GM23338 (cell line): Measurements from ENCODE around the gene ZFYVE26. TPM values are rescaled to one million over a fixed set of nuclear protein-coding genes. Genes with fewer than 3 reads are reported as not detected.
"Not testable (repeated sequence)": the region's sequence is repeated elsewhere in the genome, so short reads cannot be mapped to it uniquely, and the experiment has no call there.

Experiments
- ATAC-seq: fragments of 200-7000 bp; cut with Tn5 transposase; 3 replicates; pipeline ENCODE4 v1.9.1; 2020
- DNase-seq: peaks from one replicate; pipeline ENCODE4 v3.0.0-alpha.2; 2015; ENCODE audit warnings: low spot score
- H2AFZ ChIP-seq: fragments of 200-600 bp; sonication (generic); 2 replicates; pipeline ENCODE4 v1.8.0; 2016; ENCODE audit warnings: antibody characterized with exemption, mild to moderate bottlenecking, moderate library complexity
- H3F3A ChIP-seq: fragments of 200-600 bp; sonication (generic); replicated peaks from 2 replicates; pipeline ENCODE4 v1.8.0; 2017; ENCODE audit warnings: antibody characterized with exemption, mixed run types, low read depth
- H3K27ac ChIP-seq: fragments of 200-600 bp; sonication (generic); 2 replicates; pipeline ENCODE4 v1.6.1; 2016; ENCODE audit warnings: low read depth
- H3K27me3 ChIP-seq: fragments of 200-600 bp; sonication (generic); 2 replicates; pipeline ENCODE4 v1.8.0; 2016; ENCODE audit warnings: mild to moderate bottlenecking, mixed run types, moderate library complexity; ENCODE audit not compliant: insufficient read depth
- H3K36me3 ChIP-seq: fragments of 200-600 bp; sonication (generic); 2 replicates; pipeline ENCODE4 v1.8.0; 2016; ENCODE audit warnings: mild to moderate bottlenecking; ENCODE audit not compliant: insufficient read depth
- H3K4me1 ChIP-seq: fragments of 200-600 bp; sonication (generic); 2 replicates; pipeline ENCODE4 v1.8.0; 2016; ENCODE audit warnings: mild to moderate bottlenecking, moderate library complexity; ENCODE audit not compliant: insufficient read depth
- H3K4me2 ChIP-seq: fragments of 200-600 bp; sonication (generic); 2 replicates; pipeline ENCODE4 v1.7.1; 2017; ENCODE audit warnings: mixed run types
- H3K4me3 ChIP-seq: fragments of 200-600 bp; sonication (generic); 2 replicates; pipeline ENCODE4 v1.6.1; 2016; ENCODE audit warnings: mixed run types
- H3K79me2 ChIP-seq: fragments of 200-600 bp; sonication (generic); replicated peaks from 2 replicates; pipeline ENCODE4 v1.8.0; 2017; ENCODE audit warnings: mild to moderate bottlenecking; ENCODE audit not compliant: insufficient read depth
- H3K9me2 ChIP-seq: fragments of 200-600 bp; sonication (generic); 2 replicates; pipeline ENCODE4 v1.8.0; 2017; ENCODE audit not compliant: insufficient read depth
- H4K20me1 ChIP-seq: fragments of 200-600 bp; sonication (generic); replicated peaks from 2 replicates; pipeline ENCODE4 v1.8.0; 2017; ENCODE audit warnings: mild to moderate bottlenecking; ENCODE audit not compliant: insufficient read depth
- H3K27ac Mint-ChIP-seq: 2 replicates; pipeline ENCODE4 v1.8.0; 2020; ENCODE audit warnings: inconsistent platforms, mild to moderate bottlenecking, moderate library complexity, mixed read lengths
- H3K27me3 Mint-ChIP-seq: 3 replicates; pipeline ENCODE4 v1.8.0; 2022; ENCODE audit warnings: low read depth, mild to moderate bottlenecking, moderate library complexity, mixed read lengths, inconsistent platforms; ENCODE audit not compliant: insufficient read depth, poor library complexity
- H3K36me3 Mint-ChIP-seq: 3 replicates; pipeline ENCODE4 v1.8.0; 2021; ENCODE audit warnings: low read depth, mild to moderate bottlenecking, inconsistent platforms, moderate library complexity, mixed read lengths
- H3K4me1 Mint-ChIP-seq: 3 replicates; pipeline ENCODE4 v1.8.0; 2020; ENCODE audit warnings: mild to moderate bottlenecking, inconsistent platforms, mixed read lengths
- H3K4me3 Mint-ChIP-seq: 3 replicates; pipeline ENCODE4 v1.8.0; 2021; ENCODE audit warnings: moderate library complexity, mild to moderate bottlenecking, inconsistent platforms, mixed read lengths
- H3K9me3 Mint-ChIP-seq: 3 replicates; pipeline ENCODE4 v1.8.0; 2020; ENCODE audit warnings: moderate library complexity, mild to moderate bottlenecking, inconsistent platforms, mixed read lengths
- CREB1 ChIP-seq: fragments of 250-450 bp; sonication (Bioruptor Pico); IDR thresholded peaks from 2 replicates; pipeline ENCODE4 v1.5.0; 2020; ENCODE audit warnings: low read depth, mild to moderate bottlenecking, moderate library complexity
- EZH2 ChIP-seq: fragments of 200-600 bp; sonication (generic); IDR thresholded peaks from one replicate; pipeline ENCODE4 v1.8.0; 2017; ENCODE audit warnings: antibody characterized with exemption, mild to moderate bottlenecking, low read depth; ENCODE audit not compliant: unreplicated experiment
- NANOG ChIP-seq: IDR thresholded peaks from 2 replicates; pipeline ENCODE4 v1.6.1; 2016; ENCODE audit warnings: antibody characterized with exemption, borderline replicate concordance
- POLR2AphosphoS5 ChIP-seq: IDR thresholded peaks from 2 replicates; pipeline ENCODE4 v1.6.1; 2016; ENCODE audit warnings: antibody characterized with exemption, low read depth
- ZNF114 ChIP-seq: fragments of 250-450 bp; sonication (Bioruptor Pico); IDR thresholded peaks from 2 replicates; pipeline ENCODE4 v1.5.0; 2020; ENCODE audit warnings: mild to moderate bottlenecking, moderate library complexity
- ZNF331 ChIP-seq: fragments of 250-450 bp; sonication (Bioruptor Pico); IDR thresholded peaks from 2 replicates; pipeline ENCODE4 v1.5.0; 2020; ENCODE audit warnings: low read depth, mild to moderate bottlenecking, moderate library complexity
- polyA plus RNA-seq: library from polyadenylated mRNA; unstranded; fragments of >200 nt; fragmentation: Nextera tagmentation; extraction: Ambion mirVana; gene quantifications from 2 replicates; pipeline ENCODE4 v1.2.1, GENCODE V29; 2016
- total RNA-seq: library from RNA; depleted of rRNA; stranded (reverse); fragments of >200 nt; shearing (Covaris generic); gene quantifications from 2 replicates; pipeline ENCODE4 v1.2.3, GENCODE V29; 2014
- TF ChIP-seq, protein P1 (sequence below): fragments of 250-450 bp; sonication (Bioruptor Pico); IDR thresholded peaks from 2 replicates; pipeline ENCODE4 v1.5.0; 2020; ENCODE audit warnings: mild to moderate bottlenecking, moderate library complexity
- TF ChIP-seq, protein P2 (sequence below): IDR thresholded peaks from 2 replicates; pipeline ENCODE4 v1.6.1; 2016; ENCODE audit warnings: antibody characterized with exemption
- TF ChIP-seq, protein P3 (sequence below), 2 experiments: fragments of 200-600 bp in 1 of 2; sonication (generic) in 1 of 2; conservative IDR thresholded peaks; 2 replicates each; pipeline versions ENCODE4 v1.5.1 to v1.6.1; 2016 to 2017; ENCODE audit warnings: antibody characterized with exemption in 2 of 2, low read depth in 2 of 2, mild to moderate bottlenecking in 2 of 2, moderate library complexity in 1 of 2

ZFYVE26 gene
- total and polyA plus RNA-seq, 2 experiments from 2014 or later = 5.6 to 36.0 TPM

DNA sequence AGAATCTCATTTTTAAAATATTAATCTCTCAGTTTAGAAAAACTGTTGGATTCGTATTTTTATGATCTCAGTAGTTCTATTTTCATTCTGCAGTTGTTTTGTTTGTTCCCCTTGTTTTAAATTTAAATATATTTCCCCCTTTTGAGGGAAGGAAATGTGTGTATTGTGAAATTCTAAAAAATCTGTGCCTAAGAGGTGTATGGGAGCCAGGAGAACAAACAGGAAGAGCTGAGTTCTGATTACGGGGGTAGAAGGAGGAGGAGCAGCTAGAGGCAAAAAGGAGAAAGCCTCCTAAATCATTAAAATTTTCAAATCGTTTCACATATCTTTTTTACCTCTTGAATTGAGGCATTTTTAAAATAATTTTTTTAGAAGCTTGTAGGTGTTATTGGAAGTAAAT is 112.4 kb downstream of the ZFYVE26 start:
- Histone ChIP-seq H3K4me2 (no peak overlapping the region), H2AFZ (no peak overlapping the region)

DNA sequence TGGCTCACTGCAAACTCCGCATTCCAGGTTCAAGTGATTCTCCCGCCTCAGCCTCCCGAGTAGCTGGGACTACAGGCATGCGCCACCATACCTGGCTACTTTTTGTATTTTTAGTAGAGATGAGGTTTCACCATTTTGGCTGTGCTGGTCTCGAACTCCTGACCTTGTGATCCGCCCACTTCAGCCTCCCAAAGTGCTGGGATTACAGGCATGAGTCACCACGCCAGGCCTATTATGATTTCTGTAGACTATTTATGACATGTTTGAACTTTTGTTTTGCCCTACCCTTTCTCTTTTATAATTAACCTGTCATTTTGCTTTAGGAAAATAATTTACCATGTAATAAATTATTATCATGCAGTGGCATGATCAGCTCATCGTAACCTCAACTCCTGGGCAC is 114.9 kb downstream of the ZFYVE26 start, which contains the start of gene RDH12:
RDH12 (plus strand) TSS at position 395 of the 400 bp plus-strand sequence. CDS start 20,757 bp downstream, outside the sequence.
- H3K27ac ChIP-seq, H3K27me3 Mint-ChIP-seq, H2AFZ ChIP-seq, H3K36me3 Mint-ChIP-seq, H3K4me3 ChIP-seq, H3K4me3 Mint-ChIP-seq, H3K36me3 ChIP-seq, H3K79me2 ChIP-seq, H3F3A ChIP-seq, H3K9me2 ChIP-seq, H3K4me2 ChIP-seq, H3K4me1 Mint-ChIP-seq, DNase-seq, ATAC-seq, H3K27me3 ChIP-seq, H3K9me3 Mint-ChIP-seq, H3K27ac Mint-ChIP-seq, H3K4me1 ChIP-seq, H4K20me1 ChIP-seq: not testable (repeated sequence)

More for the DNA sequence above, 112.4 kb downstream of the ZFYVE26 start:
- H3K27ac ChIP-seq = no peak overlapping the region
- H3K79me2 ChIP-seq = no peaks in the 10 kb centered on the region
- no peaks in the 10 kb centered on the region for H3K36me3 ChIP-seq
- Mint-ChIP-seq H3K9me3 (peaks cover 18% of the 10 kb centered on the region; the same call in 2 of the 3 replicates), H3K36me3 (no peaks in the 10 kb centered on the region; the same call in 2 of the 3 replicates), H3K4me1 (no peaks in the 10 kb centered on the region), H3K27me3 (peaks cover 6% of the 10 kb centered on the region), H3K4me3 (no peak overlapping the region), H3K27ac (no peak overlapping the region)
- no peaks in the 10 kb centered on the region for H3K9me2 ChIP-seq
- TF ChIP-seq POLR2AphosphoS5 = no peak
- TF ChIP-seq, protein P1, sequence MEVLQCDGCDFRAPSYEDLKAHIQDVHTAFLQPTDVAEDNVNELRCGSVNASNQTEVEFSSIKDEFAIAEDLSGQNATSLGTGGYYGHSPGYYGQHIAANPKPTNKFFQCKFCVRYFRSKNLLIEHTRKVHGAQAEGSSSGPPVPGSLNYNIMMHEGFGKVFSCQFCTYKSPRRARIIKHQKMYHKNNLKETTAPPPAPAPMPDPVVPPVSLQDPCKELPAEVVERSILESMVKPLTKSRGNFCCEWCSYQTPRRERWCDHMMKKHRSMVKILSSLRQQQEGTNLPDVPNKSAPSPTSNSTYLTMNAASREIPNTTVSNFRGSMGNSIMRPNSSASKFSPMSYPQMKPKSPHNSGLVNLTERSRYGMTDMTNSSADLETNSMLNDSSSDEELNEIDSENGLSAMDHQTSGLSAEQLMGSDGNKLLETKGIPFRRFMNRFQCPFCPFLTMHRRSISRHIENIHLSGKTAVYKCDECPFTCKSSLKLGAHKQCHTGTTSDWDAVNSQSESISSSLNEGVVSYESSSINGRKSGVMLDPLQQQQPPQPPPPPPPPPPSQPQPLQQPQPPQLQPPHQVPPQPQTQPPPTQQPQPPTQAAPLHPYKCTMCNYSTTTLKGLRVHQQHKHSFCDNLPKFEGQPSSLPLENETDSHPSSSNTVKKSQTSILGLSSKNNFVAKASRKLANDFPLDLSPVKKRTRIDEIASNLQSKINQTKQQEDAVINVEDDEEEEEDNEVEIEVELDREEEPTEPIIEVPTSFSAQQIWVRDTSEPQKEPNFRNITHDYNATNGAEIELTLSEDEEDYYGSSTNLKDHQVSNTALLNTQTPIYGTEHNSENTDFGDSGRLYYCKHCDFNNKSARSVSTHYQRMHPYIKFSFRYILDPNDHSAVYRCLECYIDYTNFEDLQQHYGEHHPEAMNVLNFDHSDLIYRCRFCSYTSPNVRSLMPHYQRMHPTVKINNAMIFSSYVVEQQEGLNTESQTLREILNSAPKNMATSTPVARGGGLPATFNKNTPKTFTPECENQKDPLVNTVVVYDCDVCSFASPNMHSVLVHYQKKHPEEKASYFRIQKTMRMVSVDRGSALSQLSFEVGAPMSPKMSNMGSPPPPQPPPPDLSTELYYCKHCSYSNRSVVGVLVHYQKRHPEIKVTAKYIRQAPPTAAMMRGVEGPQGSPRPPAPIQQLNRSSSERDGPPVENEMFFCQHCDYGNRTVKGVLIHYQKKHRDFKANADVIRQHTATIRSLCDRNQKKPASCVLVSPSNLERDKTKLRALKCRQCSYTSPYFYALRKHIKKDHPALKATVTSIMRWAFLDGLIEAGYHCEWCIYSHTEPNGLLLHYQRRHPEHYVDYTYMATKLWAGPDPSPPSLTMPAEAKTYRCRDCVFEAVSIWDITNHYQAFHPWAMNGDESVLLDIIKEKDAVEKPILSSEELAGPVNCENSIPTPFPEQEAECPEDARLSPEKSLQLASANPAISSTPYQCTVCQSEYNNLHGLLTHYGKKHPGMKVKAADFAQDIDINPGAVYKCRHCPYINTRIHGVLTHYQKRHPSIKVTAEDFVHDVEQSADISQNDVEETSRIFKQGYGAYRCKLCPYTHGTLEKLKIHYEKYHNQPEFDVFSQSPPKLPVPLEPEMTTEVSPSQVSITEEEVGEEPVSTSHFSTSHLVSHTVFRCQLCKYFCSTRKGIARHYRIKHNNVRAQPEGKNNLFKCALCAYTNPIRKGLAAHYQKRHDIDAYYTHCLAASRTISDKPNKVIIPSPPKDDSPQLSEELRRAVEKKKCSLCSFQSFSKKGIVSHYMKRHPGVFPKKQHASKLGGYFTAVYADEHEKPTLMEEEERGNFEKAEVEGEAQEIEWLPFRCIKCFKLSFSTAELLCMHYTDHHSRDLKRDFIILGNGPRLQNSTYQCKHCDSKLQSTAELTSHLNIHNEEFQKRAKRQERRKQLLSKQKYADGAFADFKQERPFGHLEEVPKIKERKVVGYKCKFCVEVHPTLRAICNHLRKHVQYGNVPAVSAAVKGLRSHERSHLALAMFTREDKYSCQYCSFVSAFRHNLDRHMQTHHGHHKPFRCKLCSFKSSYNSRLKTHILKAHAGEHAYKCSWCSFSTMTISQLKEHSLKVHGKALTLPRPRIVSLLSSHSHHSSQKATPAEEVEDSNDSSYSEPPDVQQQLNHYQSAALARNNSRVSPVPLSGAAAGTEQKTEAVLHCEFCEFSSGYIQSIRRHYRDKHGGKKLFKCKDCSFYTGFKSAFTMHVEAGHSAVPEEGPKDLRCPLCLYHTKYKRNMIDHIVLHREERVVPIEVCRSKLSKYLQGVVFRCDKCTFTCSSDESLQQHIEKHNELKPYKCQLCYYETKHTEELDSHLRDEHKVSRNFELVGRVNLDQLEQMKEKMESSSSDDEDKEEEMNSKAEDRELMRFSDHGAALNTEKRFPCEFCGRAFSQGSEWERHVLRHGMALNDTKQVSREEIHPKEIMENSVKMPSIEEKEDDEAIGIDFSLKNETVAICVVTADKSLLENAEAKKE (CRISPR knock-in tag) = no peak
- TF ChIP-seq NANOG = no peak
- TF ChIP-seq, protein P2, sequence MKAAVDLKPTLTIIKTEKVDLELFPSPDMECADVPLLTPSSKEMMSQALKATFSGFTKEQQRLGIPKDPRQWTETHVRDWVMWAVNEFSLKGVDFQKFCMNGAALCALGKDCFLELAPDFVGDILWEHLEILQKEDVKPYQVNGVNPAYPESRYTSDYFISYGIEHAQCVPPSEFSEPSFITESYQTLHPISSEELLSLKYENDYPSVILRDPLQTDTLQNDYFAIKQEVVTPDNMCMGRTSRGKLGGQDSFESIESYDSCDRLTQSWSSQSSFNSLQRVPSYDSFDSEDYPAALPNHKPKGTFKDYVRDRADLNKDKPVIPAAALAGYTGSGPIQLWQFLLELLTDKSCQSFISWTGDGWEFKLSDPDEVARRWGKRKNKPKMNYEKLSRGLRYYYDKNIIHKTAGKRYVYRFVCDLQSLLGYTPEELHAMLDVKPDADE = no peak
- TF ChIP-seq ZNF114 = no peak
- no peak for TF ChIP-seq EZH2
- no peak for TF ChIP-seq ZNF331 (CRISPR knock-in tag)
- TF ChIP-seq CREB1 = no peak
- TF ChIP-seq, protein P3, sequence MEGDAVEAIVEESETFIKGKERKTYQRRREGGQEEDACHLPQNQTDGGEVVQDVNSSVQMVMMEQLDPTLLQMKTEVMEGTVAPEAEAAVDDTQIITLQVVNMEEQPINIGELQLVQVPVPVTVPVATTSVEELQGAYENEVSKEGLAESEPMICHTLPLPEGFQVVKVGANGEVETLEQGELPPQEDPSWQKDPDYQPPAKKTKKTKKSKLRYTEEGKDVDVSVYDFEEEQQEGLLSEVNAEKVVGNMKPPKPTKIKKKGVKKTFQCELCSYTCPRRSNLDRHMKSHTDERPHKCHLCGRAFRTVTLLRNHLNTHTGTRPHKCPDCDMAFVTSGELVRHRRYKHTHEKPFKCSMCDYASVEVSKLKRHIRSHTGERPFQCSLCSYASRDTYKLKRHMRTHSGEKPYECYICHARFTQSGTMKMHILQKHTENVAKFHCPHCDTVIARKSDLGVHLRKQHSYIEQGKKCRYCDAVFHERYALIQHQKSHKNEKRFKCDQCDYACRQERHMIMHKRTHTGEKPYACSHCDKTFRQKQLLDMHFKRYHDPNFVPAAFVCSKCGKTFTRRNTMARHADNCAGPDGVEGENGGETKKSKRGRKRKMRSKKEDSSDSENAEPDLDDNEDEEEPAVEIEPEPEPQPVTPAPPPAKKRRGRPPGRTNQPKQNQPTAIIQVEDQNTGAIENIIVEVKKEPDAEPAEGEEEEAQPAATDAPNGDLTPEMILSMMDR (conservative IDR thresholded peaks at IDR 0.05; ENCODE audit: low read depth in 2 of 2) = no peak
- DNase-seq (no peak), ATAC-seq (no peak)
- no peaks in the 10 kb centered on the region for H3F3A ChIP-seq
- no peaks in the 10 kb centered on the region for H4K20me1 ChIP-seq
- H3K27me3 ChIP-seq = no peaks in the 10 kb centered on the region
- H3K4me3 ChIP-seq = no peak overlapping the region
- H3K4me1 ChIP-seq = no peaks in the 10 kb centered on the region; the same call in 1 of the 2 replicates
